ENCODE measurements around the gene DNAAF5. TPM values are rescaled to one million over a fixed set of nuclear protein-coding genes. Genes with fewer than 3 reads are reported as not detected.

The DNAAF5 gene
- total and polyA plus RNA-seq, 9 of the 15 experiments (the other 6 are each of a cell fraction or from before 2014, with no cell fraction given) = 3.1 to 69.7 (median 19.1) TPM

DNA sequence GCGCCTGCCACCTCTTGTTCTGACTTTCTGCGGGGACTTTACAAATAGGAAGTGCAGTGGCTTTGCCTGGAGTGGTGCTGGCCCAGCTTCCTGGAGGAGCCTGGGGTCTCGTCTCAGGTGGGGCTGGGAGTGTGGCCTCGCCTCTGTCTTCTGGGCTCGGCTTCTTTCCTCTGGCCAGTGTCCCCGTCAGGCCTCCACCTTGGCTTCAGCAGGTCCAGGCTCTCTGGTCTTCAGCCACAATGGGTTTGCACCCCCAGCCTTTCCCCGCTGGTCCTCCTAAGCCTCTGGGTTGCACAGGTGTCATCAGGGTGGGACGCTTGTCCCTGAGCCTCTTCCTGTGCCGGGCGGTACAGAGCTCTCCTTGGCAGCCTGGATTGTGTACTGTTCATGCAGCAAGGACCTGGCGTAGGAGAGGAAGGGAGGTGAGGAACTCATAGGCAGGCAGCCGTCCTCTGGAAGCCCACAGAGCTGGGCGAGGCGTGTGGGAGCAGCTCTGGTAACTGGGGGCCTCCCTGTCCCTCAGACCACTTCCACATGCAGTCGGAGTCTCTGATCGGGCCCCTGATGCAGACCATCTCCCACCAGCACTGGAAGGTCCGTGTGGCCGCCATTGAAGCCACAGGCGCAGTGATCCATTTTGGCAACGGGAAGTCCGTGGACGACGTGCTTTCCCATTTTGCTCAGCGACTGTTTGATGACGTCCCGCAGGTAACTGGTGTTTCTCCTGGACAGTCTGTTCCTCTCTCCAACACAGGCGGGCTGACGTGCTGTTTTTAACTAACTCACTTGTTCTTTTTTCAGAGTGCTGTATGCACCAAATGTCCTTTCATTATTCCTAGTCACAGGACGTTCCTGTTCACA is 2.9 kb downstream of the DNAAF5 start (continued):
- no peak for TF ChIP-seq SIN3A (IDR thresholded peaks at IDR 0.05; ENCODE audit: borderline replicate concordance in 2 of 2, control insufficient read depth in 1 of 2, low read depth in 2 of 2, low read length in 2 of 2)
- 0 out of 2 replicates have a peak, but pooled peaks have one; percentile 7 for TF ChIP-seq POLR2G (IDR thresholded peaks at IDR 0.05; ENCODE audit: low read depth, low read length)

DNA sequence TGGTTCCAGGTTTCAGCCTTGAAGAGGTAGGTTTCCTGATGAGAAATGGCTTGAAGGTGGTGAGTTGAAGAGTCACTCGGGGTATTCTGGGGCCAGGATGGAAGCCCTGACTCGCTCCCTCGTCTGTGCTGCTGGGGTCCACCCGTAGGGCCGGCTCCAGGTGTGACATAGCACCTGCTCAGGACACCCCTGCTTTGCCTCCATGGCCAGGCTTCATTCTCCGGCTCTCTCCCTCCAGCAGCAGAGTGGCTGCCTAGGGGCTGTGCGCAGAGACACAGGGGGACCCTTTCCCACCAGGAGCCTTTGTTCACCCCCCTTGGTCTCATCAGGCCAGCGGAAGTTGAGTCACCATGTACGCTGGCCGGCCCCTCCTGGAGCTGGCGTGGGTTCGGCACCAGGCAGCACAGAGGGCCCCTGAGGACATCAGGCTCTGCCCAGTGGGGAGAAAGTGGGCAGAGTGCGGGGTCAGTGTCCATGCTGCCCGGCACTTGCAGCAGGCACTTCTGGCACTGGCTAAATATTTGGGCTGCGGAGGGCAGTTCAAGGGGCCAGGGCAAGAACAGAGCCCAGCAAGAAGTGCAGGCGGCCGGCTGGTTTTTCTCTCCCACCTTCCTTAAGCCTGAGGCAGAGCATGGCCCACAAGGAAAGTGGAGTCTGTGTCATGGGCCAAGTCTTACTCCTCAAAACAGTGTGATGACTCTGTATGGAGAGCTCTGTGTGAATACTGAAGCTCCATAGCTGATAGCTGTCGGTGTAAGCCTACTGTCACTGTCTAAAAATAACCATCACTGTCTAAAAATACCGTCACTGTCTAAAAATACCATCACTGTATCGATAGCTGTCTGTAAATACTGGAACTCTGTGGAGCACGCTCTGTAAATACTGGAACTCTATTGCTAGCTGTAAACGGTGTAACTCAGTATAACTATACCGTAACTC is 4.3 kb downstream of the DNAAF5 start:
- Histone ChIP-seq H2AFZ (ENCODE audit: low read depth, low read length) (no peak overlapping the region), H3K9me1 (ENCODE audit: control insufficient read depth, insufficient read depth, low read length) (no peaks in the 10 kb centered on the region), H3K36me3 (ENCODE audit: control insufficient read depth, insufficient read depth, low read length) (peaks cover 72% of the 10 kb centered on the region), H3K9ac (ENCODE audit: insufficient read depth in 1 of 2, low read depth in 2 of 2, low read length in 2 of 2) (0 out of 4 replicates have a peak overlapping the region, but pooled peaks of 1 of the 2 experiments have one; percentile 4), H3K27me3 (ENCODE audit: control insufficient read depth in 2 of 2, insufficient read depth in 2 of 2, low read length in 2 of 2) (no peaks in the 10 kb centered on the region), H3K79me2 (ENCODE audit: control insufficient read depth, insufficient read depth, low read length) (peaks cover 92% of the 10 kb centered on the region), H3K9me3 (replicated peaks; ENCODE audit: control insufficient read depth, insufficient read depth, low read depth, low read length) (peaks cover 17% of the 10 kb centered on the region), H3K27ac (ENCODE audit: extremely low read depth, low read depth, low read length) (no peak overlapping the region; the same call in 2 of the 3 replicates), H3K4me3 (no peak overlapping the region), H3K4me2 (ENCODE audit: insufficient read depth, low read length) (no peak overlapping the region), H4K20me1 (replicated peaks; ENCODE audit: control insufficient read depth, insufficient read depth, low read length) (0 out of 2 replicates have a peak, but pooled peaks cover 4% of the 10 kb centered on the region), H3K4me1 (replicated peaks in 1 of 2; ENCODE audit: control insufficient read depth in 2 of 2, insufficient read depth in 2 of 2, low read length in 2 of 2) (peaks cover 9 to 40% of the 10 kb centered on the region in 2 experiments; a peak in 4 of 5 replicates)
- 89% methylated on average over 19 of the region's 23 CpGs for WGBS (ENCODE audit: insufficient coverage, low coverage, missing lambda C conversion rate)
- DNase-seq (ENCODE audit: extremely low read depth in 1 of 4, low spot score in 3 of 4) (no peak), ATAC-seq (no peak), FAIRE-seq (no peak)
- intact Hi-C loops (cut with micrococcal nuclease) = no loop called here
- BruUV-seq (replicated peaks) = no TSS peak
- in situ Hi-C loops (cut with MboI) = no loop called here
- POLR2A ChIA-PET = interaction anchor here (0.8 kb wide), 1 partner anchor 86 kb away, joined by 4 read pairs; no protein-coding TSS in a partner anchor
- CTCF ChIA-PET (ENCODE audit: low intra/inter-chr PET ratio) = no interaction called here
- TF ChIP-seq MAFG (tag; conservative IDR thresholded peaks at IDR 0.05) (no peak), ZNF174 (CRISPR knock-in tag; IDR thresholded peaks at IDR 0.05) (no peak), MEF2A (IDR thresholded peaks at IDR 0.05; ENCODE audit: control insufficient read depth, low read depth, low read length) (peak; percentile 43; the same call in 1 of the 2 replicates), SMARCA5 (IDR thresholded peaks at IDR 0.05) (no peak), RBFOX2 (IDR thresholded peaks at IDR 0.05; ENCODE audit: low read depth, low read length) (peak; percentile 42; the same call in 1 of the 2 replicates)
- TF ChIP-seq, protein P1, sequence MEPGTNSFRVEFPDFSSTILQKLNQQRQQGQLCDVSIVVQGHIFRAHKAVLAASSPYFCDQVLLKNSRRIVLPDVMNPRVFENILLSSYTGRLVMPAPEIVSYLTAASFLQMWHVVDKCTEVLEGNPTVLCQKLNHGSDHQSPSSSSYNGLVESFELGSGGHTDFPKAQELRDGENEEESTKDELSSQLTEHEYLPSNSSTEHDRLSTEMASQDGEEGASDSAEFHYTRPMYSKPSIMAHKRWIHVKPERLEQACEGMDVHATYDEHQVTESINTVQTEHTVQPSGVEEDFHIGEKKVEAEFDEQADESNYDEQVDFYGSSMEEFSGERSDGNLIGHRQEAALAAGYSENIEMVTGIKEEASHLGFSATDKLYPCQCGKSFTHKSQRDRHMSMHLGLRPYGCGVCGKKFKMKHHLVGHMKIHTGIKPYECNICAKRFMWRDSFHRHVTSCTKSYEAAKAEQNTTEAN (CRISPR knock-in tag; IDR thresholded peaks at IDR 0.05) = no peak
- TF ChIP-seq, protein P2, sequence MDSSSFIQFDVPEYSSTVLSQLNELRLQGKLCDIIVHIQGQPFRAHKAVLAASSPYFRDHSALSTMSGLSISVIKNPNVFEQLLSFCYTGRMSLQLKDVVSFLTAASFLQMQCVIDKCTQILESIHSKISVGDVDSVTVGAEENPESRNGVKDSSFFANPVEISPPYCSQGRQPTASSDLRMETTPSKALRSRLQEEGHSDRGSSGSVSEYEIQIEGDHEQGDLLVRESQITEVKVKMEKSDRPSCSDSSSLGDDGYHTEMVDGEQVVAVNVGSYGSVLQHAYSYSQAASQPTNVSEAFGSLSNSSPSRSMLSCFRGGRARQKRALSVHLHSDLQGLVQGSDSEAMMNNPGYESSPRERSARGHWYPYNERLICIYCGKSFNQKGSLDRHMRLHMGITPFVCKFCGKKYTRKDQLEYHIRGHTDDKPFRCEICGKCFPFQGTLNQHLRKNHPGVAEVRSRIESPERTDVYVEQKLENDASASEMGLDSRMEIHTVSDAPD (CRISPR knock-in tag; IDR thresholded peaks at IDR 0.05) = no peak
- TF ChIP-seq, protein P3, sequence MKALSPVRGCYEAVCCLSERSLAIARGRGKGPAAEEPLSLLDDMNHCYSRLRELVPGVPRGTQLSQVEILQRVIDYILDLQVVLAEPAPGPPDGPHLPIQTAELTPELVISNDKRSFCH (CRISPR knock-in tag; IDR thresholded peaks at IDR 0.05) = no peak
- TF ChIP-seq, protein P3 (tag; IDR thresholded peaks at IDR 0.05) = no peak

Measured in K562 (cell line).